H9 (cell line): ENCODE results near the gene AMOTL1. TPM values are rescaled to one million over a fixed set of nuclear protein-coding genes. Genes with fewer than 3 reads are reported as not detected.
"Not testable (repeated sequence)": the region's sequence is repeated elsewhere in the genome, so short reads cannot be mapped to it uniquely, and the experiment has no call there.

Experiments
- DNase-seq: peaks from one replicate; pipeline ENCODE4 v3.0.0-alpha.2; 2017
- H2AFZ ChIP-seq: one replicate; pipeline ENCODE4 v1.6.1; 2013; ENCODE audit warnings: mild to moderate bottlenecking, low read length, control low read depth, moderate library complexity
- H2AK5ac ChIP-seq: 2 replicates; pipeline ENCODE4 v1.6.1; 2013; ENCODE audit warnings: low read length, control low read depth, mixed read lengths; ENCODE audit not compliant: insufficient read length
- H2BK120ac ChIP-seq: one replicate; pipeline ENCODE4 v1.6.1; 2013; ENCODE audit warnings: low read depth, mild to moderate bottlenecking, low read length, control low read depth, inconsistent platforms; ENCODE audit not compliant: poor library complexity, severe bottlenecking
- H2BK12ac ChIP-seq: 2 replicates; pipeline ENCODE4 v1.6.1; 2013; ENCODE audit warnings: low read length, control low read depth, mixed read lengths, low read depth; ENCODE audit not compliant: insufficient read length
- H2BK15ac ChIP-seq: 2 replicates; pipeline ENCODE4 v1.6.1; 2013; ENCODE audit warnings: low read depth, low read length, control low read depth
- H2BK20ac ChIP-seq: one replicate; pipeline ENCODE4 v1.6.1; 2013; ENCODE audit warnings: low read depth, mild to moderate bottlenecking, low read length, control low read depth, inconsistent platforms; ENCODE audit not compliant: poor library complexity, severe bottlenecking
- H2BK5ac ChIP-seq: 2 replicates; pipeline ENCODE4 v1.6.1; 2013; ENCODE audit warnings: low read length, control low read depth, mixed read lengths; ENCODE audit not compliant: insufficient read length
- H3K14ac ChIP-seq: 2 replicates; pipeline ENCODE4 v1.6.1; 2013; ENCODE audit warnings: low read length, control low read depth; ENCODE audit not compliant: insufficient read depth
- H3K18ac ChIP-seq: 2 replicates; pipeline ENCODE4 v1.6.1; 2013; ENCODE audit warnings: low read depth, mild to moderate bottlenecking, mixed read lengths, low read length, control low read depth; ENCODE audit not compliant: insufficient read length
- H3K23ac ChIP-seq: 2 replicates; pipeline ENCODE4 v1.6.1; 2013; ENCODE audit warnings: low read length, control low read depth, mixed read lengths, low read depth; ENCODE audit not compliant: insufficient read length
- H3K23me2 ChIP-seq: 2 replicates; pipeline ENCODE4 v1.6.1; 2013; ENCODE audit warnings: low read depth, mild to moderate bottlenecking, mixed read lengths, low read length, control low read depth; ENCODE audit not compliant: insufficient read length, poor library complexity, severe bottlenecking
- H3K27ac ChIP-seq: 2 replicates; pipeline ENCODE4 v1.5.1; 2013; ENCODE audit warnings: low read length, control low read depth, mixed read lengths, low read depth; ENCODE audit not compliant: insufficient read length
- H3K27me3 ChIP-seq: 2 replicates; pipeline ENCODE4 v1.6.1; 2013; ENCODE audit warnings: low read length, control low read depth, inconsistent platforms; ENCODE audit not compliant: insufficient read depth
- H3K4ac ChIP-seq: 2 replicates; pipeline ENCODE4 v1.6.1; 2013; ENCODE audit warnings: low read depth, mild to moderate bottlenecking, control low read depth, inconsistent platforms, low read length, moderate library complexity
- H3K4me1 ChIP-seq: 2 replicates; pipeline ENCODE4 v1.6.1; 2013; ENCODE audit warnings: low read length, control low read depth, inconsistent platforms; ENCODE audit not compliant: insufficient read depth
- H3K4me2 ChIP-seq: 2 replicates; pipeline ENCODE4 v1.6.1; 2013; ENCODE audit warnings: low read length, control low read depth, mixed read lengths; ENCODE audit not compliant: insufficient read length, insufficient read depth
- H3K56ac ChIP-seq: 2 replicates; pipeline ENCODE4 v1.6.1; 2013; ENCODE audit warnings: low read depth, mild to moderate bottlenecking, mixed read lengths, low read length, control low read depth; ENCODE audit not compliant: insufficient read length
- H3K79me1 ChIP-seq: 2 replicates; pipeline ENCODE4 v1.6.1; 2013; ENCODE audit warnings: low read depth, mild to moderate bottlenecking, moderate library complexity, low read length, control low read depth, inconsistent platforms; ENCODE audit not compliant: insufficient read depth, poor library complexity, severe bottlenecking
- H3K79me2 ChIP-seq: 2 replicates; pipeline ENCODE4 v1.6.1; 2013; ENCODE audit warnings: low read length, control low read depth, inconsistent platforms; ENCODE audit not compliant: insufficient read depth
- H3K9ac ChIP-seq: 2 replicates; pipeline ENCODE4 v1.6.1; 2013; ENCODE audit warnings: low read length, control low read depth, mixed read lengths; ENCODE audit not compliant: insufficient read length; ENCODE audit errors: extremely low read depth
- H3K9me3 ChIP-seq: one replicate; pipeline ENCODE4 v1.6.1; 2013; ENCODE audit warnings: low read depth, low read length, inconsistent platforms; ENCODE audit not compliant: control insufficient read depth
- H3T11ph ChIP-seq: one replicate; pipeline ENCODE4 v1.6.1; 2013; ENCODE audit warnings: mild to moderate bottlenecking, low read length, control low read depth, inconsistent platforms
- H4K20me1 ChIP-seq: one replicate; pipeline ENCODE4 v1.6.1; 2013; ENCODE audit not compliant: control insufficient read depth, insufficient read length, insufficient read depth
- H4K5ac ChIP-seq: 2 replicates; pipeline ENCODE4 v1.6.1; 2013; ENCODE audit warnings: low read depth, mild to moderate bottlenecking, mixed read lengths, low read length, control low read depth; ENCODE audit not compliant: insufficient read length
- H4K8ac ChIP-seq: replicated peaks from 2 replicates; pipeline ENCODE4 v1.6.1; 2013; ENCODE audit warnings: low read length, control low read depth, mixed read lengths, low read depth; ENCODE audit not compliant: insufficient read length
- H4K91ac ChIP-seq: 2 replicates; pipeline ENCODE4 v1.6.1; 2013; ENCODE audit warnings: low read depth, mild to moderate bottlenecking, moderate library complexity, mixed read lengths, low read length, control low read depth; ENCODE audit not compliant: insufficient read length
- H3K27ac Mint-ChIP-seq, 3 experiments: 2 replicates in 2 of 3; 3 replicates in 1 of 3; pipeline ENCODE4 v1.8.0; 2020 to 2021; ENCODE audit warnings: mixed read lengths in 3 of 3, mild to moderate bottlenecking in 1 of 3, moderate library complexity in 1 of 3
- H3K27me3 Mint-ChIP-seq: 2 replicates; pipeline ENCODE4 v1.8.0; 2021; ENCODE audit warnings: low read depth, mild to moderate bottlenecking, moderate library complexity, mixed read lengths
- H3K36me3 Mint-ChIP-seq, 3 experiments: 2 replicates in 2 of 3; 3 replicates in 1 of 3; pipeline ENCODE4 v1.8.0; 2020 to 2021; ENCODE audit warnings: low read depth in 3 of 3, mixed read lengths in 3 of 3; ENCODE audit not compliant: insufficient read depth in 1 of 3
- H3K4me1 Mint-ChIP-seq, 2 experiments: 2 replicates each; pipeline ENCODE4 v1.8.0; 2020; ENCODE audit warnings: mixed read lengths in 2 of 2
- H3K4me3 Mint-ChIP-seq, 2 experiments: 2 replicates in 1 of 2; 3 replicates in 1 of 2; pipeline ENCODE4 v1.8.0; 2020 to 2021; ENCODE audit warnings: mild to moderate bottlenecking in 2 of 2, mixed read lengths in 2 of 2, moderate library complexity in 1 of 2
- H3K9me3 Mint-ChIP-seq, 2 experiments: 2 replicates in 1 of 2; 3 replicates in 1 of 2; pipeline ENCODE4 v1.8.0; 2020; ENCODE audit warnings: mild to moderate bottlenecking in 2 of 2, mixed read lengths in 2 of 2, moderate library complexity in 1 of 2
- CTCF ChIP-seq: fragments of 200-600 bp; sonication (generic); conservative IDR thresholded peaks from 3 replicates; pipeline ENCODE4 v1.8.0; 2021; ENCODE audit warnings: antibody characterized with exemption, mild to moderate bottlenecking
- WGBS: extraction: QIAGEN DNeasy Blood & Tissue Kit; methylation state at CpG from one replicate; pipeline ENCODE4 v1.1.7; 2013; ENCODE audit warnings: missing lambda C conversion rate, low lambda C conversion rate, mixed read lengths; ENCODE audit not compliant: insufficient read length; ENCODE audit errors: extremely low coverage; 5-methylcytosine and 5-hydroxymethylcytosine counted together
- total RNA-seq: library from RNA; stranded (reverse); gene quantifications from 2 replicates; pipeline ENCODE4 v1.2.1, GENCODE V29; 2021

Gene AMOTL1
- total RNA-seq, 1 experiment from 2014 or later, result 18.5 TPM

GRCh38 chr11:94791216-94791889 is 23.2 kb downstream of the AMOTL1 start:
- H3K23me2 ChIP-seq, result no peaks in the 10 kb centered on the region
- WGBS, result no CpG with 5 or more reads among the region's 3 CpGs
- Mint-ChIP-seq H3K36me3 (peaks cover 0 to 2% (median 0%) of the 10 kb centered on the region in 3 experiments; a peak in 2 of 7 replicates), H3K27me3 (no peaks in the 10 kb centered on the region), H3K4me3 (no peak overlapping the region), H3K27ac (no peak overlapping the region), H3K4me1 (peaks cover 6 to 8% of the 10 kb centered on the region in 2 experiments), H3K9me3 (no peaks in the 10 kb centered on the region)
- H3K18ac ChIP-seq, result no peak overlapping the region
- H3T11ph ChIP-seq, result no peak overlapping the region
- DNase-seq, result no peak
- H3K23ac ChIP-seq, result no peak overlapping the region
- no peaks in the 10 kb centered on the region for H3K27me3 ChIP-seq
- no peak overlapping the region for H3K27ac ChIP-seq
- no peaks in the 10 kb centered on the region for H3K9me3 ChIP-seq
- H2BK5ac ChIP-seq, result no peak overlapping the region
- no peak overlapping the region for H2AK5ac ChIP-seq
- H3K56ac ChIP-seq, result no peak overlapping the region
- H2BK15ac ChIP-seq, result no peak overlapping the region
- no peak overlapping the region for H3K4me2 ChIP-seq
- no peak overlapping the region for H4K8ac ChIP-seq
- no peak overlapping the region for H4K91ac ChIP-seq
- H2AFZ ChIP-seq, result no peak overlapping the region
- no peaks in the 10 kb centered on the region; the same call in 1 of the 2 replicates for H3K4me1 ChIP-seq
- H2BK120ac ChIP-seq, result no peak overlapping the region
- TF ChIP-seq CTCF, result no peak
- no peak overlapping the region for H2BK12ac ChIP-seq
- H2BK20ac ChIP-seq, result no peak overlapping the region
- peaks cover 12% of the 10 kb centered on the region; the same call in 1 of the 2 replicates for H3K79me2 ChIP-seq
- no peak overlapping the region for H3K14ac ChIP-seq
- H4K5ac ChIP-seq, result no peak overlapping the region
- no peak overlapping the region for H3K4ac ChIP-seq
- peaks cover 11% of the 10 kb centered on the region for H3K79me1 ChIP-seq
- H4K20me1 ChIP-seq, result peaks cover 2% of the 10 kb centered on the region
- H3K9ac ChIP-seq, result no peak overlapping the region

GRCh38 chr11:94791942-94792341 is 23.8 kb downstream of the AMOTL1 start:
- not testable (repeated sequence) for H4K20me1 ChIP-seq, H3K36me3 Mint-ChIP-seq, H2BK15ac ChIP-seq, DNase-seq, H3K9ac ChIP-seq, H2BK12ac ChIP-seq, H3K27me3 ChIP-seq, H3K4me1 Mint-ChIP-seq, H2BK5ac ChIP-seq, H3K18ac ChIP-seq, H3K23me2 ChIP-seq, H4K5ac ChIP-seq, H2AFZ ChIP-seq, H3K14ac ChIP-seq, H3K23ac ChIP-seq, H3K27ac Mint-ChIP-seq, H3K27me3 Mint-ChIP-seq, H3K9me3 Mint-ChIP-seq, H3K27ac ChIP-seq, H3K4ac ChIP-seq, H3K4me2 ChIP-seq, H2AK5ac ChIP-seq, H2BK20ac ChIP-seq, H4K91ac ChIP-seq, H3K4me1 ChIP-seq, H3K56ac ChIP-seq, H3K9me3 ChIP-seq, H4K8ac ChIP-seq, H2BK120ac ChIP-seq, H3K4me3 Mint-ChIP-seq, H3K79me1 ChIP-seq, H3T11ph ChIP-seq
- WGBS, result no CpG with 5 or more reads among the region's 5 CpGs
- H3K79me2 ChIP-seq, result peaks cover 12% of the 10 kb centered on the region; the same call in 1 of the 2 replicates
